Measurements from ENCODE around the gene GPN3.
A peak's percentile ranks its signal among the peaks of the same experiment; 100 is the strongest.

The GPN3 gene

DNA sequence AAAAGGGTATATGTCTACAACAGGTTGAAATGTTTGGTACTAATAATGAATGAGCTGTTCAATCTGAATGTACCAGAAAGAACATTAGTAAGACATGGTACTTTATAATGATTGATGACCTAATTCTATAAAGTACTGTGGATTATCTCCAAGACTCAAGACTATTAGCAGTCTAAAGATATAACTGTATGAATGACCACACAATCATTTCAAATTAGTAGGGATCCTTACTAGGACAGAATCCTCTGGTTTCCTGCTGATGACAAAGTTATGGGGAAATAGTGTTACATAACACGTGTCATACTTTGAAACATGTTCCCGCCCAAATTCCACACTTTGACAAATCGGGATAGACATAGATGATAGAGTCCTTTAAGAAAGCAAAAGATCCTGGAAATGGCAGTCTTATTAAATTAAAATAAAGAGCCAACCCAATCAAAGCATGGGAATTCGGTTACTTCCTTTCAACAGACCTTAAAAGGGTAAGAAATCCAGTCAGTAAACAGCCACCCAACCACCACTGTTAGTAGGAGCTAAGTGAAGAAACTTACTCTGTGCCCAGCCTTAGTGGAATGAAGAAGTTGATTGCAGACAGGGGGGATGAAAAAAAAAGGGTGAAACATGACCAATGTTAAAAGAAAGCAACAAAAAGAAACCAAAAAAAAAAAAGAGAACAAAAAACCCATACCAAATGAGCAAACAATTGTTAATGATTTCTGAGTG, 31.1 kb upstream of the GPN3 start:
- H3K4me2 ChIP-seq (ENCODE audit: low read depth, low read length, poor library complexity, severe bottlenecking), result peak overlapping the region; percentile 95
- H3K4me3 ChIP-seq (ENCODE audit: low read length, poor library complexity, severe bottlenecking), result peak overlapping the region; percentile 86

DNA sequence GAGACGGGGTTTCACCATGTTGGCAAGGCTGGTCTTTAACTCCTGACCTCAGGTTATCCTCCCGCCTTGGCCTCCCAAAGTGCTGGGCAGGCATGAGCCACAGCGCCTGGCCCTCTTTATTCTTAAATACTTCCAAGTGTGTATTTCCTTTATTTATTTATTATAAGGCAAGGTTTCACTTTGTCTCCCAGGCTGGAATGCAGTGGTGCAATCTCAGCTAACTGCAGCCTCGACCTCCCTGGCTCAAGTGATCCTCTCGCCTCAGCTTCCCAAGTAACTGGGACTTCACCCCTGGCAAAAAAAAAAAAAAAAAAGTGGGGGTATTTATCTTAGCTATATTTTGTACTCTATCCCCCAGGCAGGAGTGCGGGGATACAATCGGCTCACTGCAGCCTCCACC, 7.4 kb upstream of the GPN3 start:
- Histone ChIP-seq H2AFZ (ENCODE audit: low read length) (no peak overlapping the region), H3K4me2 (ENCODE audit: low read depth, low read length, poor library complexity, severe bottlenecking) (no peak overlapping the region), H3F3A (ENCODE audit: low read depth) (no peaks in the 10 kb centered on the region), H3K9me2 (replicated peaks; ENCODE audit: low read depth, low read length) (no peaks in the 10 kb centered on the region), H3K9ac (ENCODE audit: low read depth, low read length, poor library complexity, severe bottlenecking) (no peak overlapping the region), H3K9me3 (ENCODE audit: insufficient read depth, low read depth, low read length) (no peaks in the 10 kb centered on the region), H3K36me3 (ENCODE audit: insufficient read depth, low read length) (no peaks in the 10 kb centered on the region), H3K79me2 (ENCODE audit: insufficient read depth, low read length) (peaks cover 21% of the 10 kb centered on the region), H3K27me3 (ENCODE audit: insufficient read depth, low read length, poor library complexity, severe bottlenecking) (no peaks in the 10 kb centered on the region), H4K20me1 (ENCODE audit: insufficient read depth, low read length, poor library complexity, severe bottlenecking) (peaks cover 5% of the 10 kb centered on the region), H3K4me3 (ENCODE audit: low read length, poor library complexity, severe bottlenecking) (no peak overlapping the region), H3K4me1 (ENCODE audit: insufficient read depth, low read length, poor library complexity, severe bottlenecking) (peaks cover 9% of the 10 kb centered on the region)
- TF ChIP-seq, protein P1, sequence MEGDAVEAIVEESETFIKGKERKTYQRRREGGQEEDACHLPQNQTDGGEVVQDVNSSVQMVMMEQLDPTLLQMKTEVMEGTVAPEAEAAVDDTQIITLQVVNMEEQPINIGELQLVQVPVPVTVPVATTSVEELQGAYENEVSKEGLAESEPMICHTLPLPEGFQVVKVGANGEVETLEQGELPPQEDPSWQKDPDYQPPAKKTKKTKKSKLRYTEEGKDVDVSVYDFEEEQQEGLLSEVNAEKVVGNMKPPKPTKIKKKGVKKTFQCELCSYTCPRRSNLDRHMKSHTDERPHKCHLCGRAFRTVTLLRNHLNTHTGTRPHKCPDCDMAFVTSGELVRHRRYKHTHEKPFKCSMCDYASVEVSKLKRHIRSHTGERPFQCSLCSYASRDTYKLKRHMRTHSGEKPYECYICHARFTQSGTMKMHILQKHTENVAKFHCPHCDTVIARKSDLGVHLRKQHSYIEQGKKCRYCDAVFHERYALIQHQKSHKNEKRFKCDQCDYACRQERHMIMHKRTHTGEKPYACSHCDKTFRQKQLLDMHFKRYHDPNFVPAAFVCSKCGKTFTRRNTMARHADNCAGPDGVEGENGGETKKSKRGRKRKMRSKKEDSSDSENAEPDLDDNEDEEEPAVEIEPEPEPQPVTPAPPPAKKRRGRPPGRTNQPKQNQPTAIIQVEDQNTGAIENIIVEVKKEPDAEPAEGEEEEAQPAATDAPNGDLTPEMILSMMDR (conservative IDR thresholded peaks at IDR 0.05; ENCODE audit: low read length), result no peak
- TF ChIP-seq EZH2phosphoT487 (IDR thresholded peaks at IDR 0.05; ENCODE audit: borderline replicate concordance), result no peak

More for the DNA sequence above, 31.1 kb upstream of the GPN3 start:
- TF ChIP-seq EZH2phosphoT487 (IDR thresholded peaks at IDR 0.05; ENCODE audit: borderline replicate concordance), result no peak
- TF ChIP-seq, protein P1 (conservative IDR thresholded peaks at IDR 0.05; ENCODE audit: low read length), result no peak
- H3F3A ChIP-seq (ENCODE audit: low read depth), result no peaks in the 10 kb centered on the region
- peaks cover 24% of the 10 kb centered on the region for H4K20me1 ChIP-seq (ENCODE audit: insufficient read depth, low read length, poor library complexity, severe bottlenecking)
- no peaks in the 10 kb centered on the region for H3K9me3 ChIP-seq (ENCODE audit: insufficient read depth, low read depth, low read length)
- no peaks in the 10 kb centered on the region for H3K9me2 ChIP-seq (replicated peaks; ENCODE audit: low read depth, low read length)
- peaks cover 32% of the 10 kb centered on the region for H3K4me1 ChIP-seq (ENCODE audit: insufficient read depth, low read length, poor library complexity, severe bottlenecking)
- H3K27me3 ChIP-seq (ENCODE audit: insufficient read depth, low read length, poor library complexity, severe bottlenecking), result no peaks in the 10 kb centered on the region
- H3K36me3 ChIP-seq (ENCODE audit: insufficient read depth, low read length), result peaks cover 17% of the 10 kb centered on the region; the same call in 1 of the 2 replicates
- no peak overlapping the region for H2AFZ ChIP-seq (ENCODE audit: low read length)
- peaks cover 57% of the 10 kb centered on the region for H3K79me2 ChIP-seq (ENCODE audit: insufficient read depth, low read length)
- peak overlapping the region; percentile 88 for H3K9ac ChIP-seq (ENCODE audit: low read depth, low read length, poor library complexity, severe bottlenecking)

DNA sequence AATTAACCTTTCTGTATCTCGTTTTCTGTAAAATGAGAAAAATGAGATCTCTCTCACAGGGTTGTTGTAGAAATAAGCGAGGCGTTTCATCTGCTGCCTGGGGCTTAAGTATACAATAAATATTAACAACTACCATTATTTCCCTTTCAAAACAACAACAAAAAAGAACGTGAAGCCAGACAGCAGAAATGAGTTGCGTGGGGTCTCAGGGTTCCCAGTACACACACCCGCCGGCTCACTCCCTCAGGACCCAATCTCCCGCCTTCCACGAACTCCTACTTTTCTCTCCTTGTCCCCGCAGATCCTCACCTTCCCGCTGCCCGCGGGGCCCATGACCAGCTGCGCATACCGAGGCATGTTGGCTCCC, 227 bp downstream of the GPN3 start:
- peak overlapping the region; percentile 86 for H2AFZ ChIP-seq (ENCODE audit: low read length)
- H4K20me1 ChIP-seq (ENCODE audit: insufficient read depth, low read length, poor library complexity, severe bottlenecking), result peaks cover 11% of the 10 kb centered on the region
- peak overlapping the region; percentile 88 for H3K4me3 ChIP-seq (ENCODE audit: low read length, poor library complexity, severe bottlenecking)
- H3K9ac ChIP-seq (ENCODE audit: low read depth, low read length, poor library complexity, severe bottlenecking), result peak overlapping the region; percentile 96
- H3K9me2 ChIP-seq (replicated peaks; ENCODE audit: low read depth, low read length), result no peaks in the 10 kb centered on the region
- peak overlapping the region; percentile 99 for H3K4me2 ChIP-seq (ENCODE audit: low read depth, low read length, poor library complexity, severe bottlenecking)
- peaks cover 30% of the 10 kb centered on the region for H3K4me1 ChIP-seq (ENCODE audit: insufficient read depth, low read length, poor library complexity, severe bottlenecking)
- H3K79me2 ChIP-seq (ENCODE audit: insufficient read depth, low read length), result peaks cover 63% of the 10 kb centered on the region
- H3F3A ChIP-seq (ENCODE audit: low read depth), result no peaks in the 10 kb centered on the region
- no peaks in the 10 kb centered on the region for H3K9me3 ChIP-seq (ENCODE audit: insufficient read depth, low read depth, low read length)
- H3K27me3 ChIP-seq (ENCODE audit: insufficient read depth, low read length, poor library complexity, severe bottlenecking), result no peaks in the 10 kb centered on the region
- no peak for TF ChIP-seq EZH2phosphoT487 (IDR thresholded peaks at IDR 0.05; ENCODE audit: borderline replicate concordance)
- TF ChIP-seq, protein P1 (conservative IDR thresholded peaks at IDR 0.05; ENCODE audit: low read length), result no peak
- H3K36me3 ChIP-seq (ENCODE audit: insufficient read depth, low read length), result peaks cover 4% of the 10 kb centered on the region; the same call in 1 of the 2 replicates

Data from Loucy (cell line).